Muscle of leg (tissue), 11 donors: Measurements from ENCODE around the gene GOLT1B. TPM values are rescaled to one million over a fixed set of nuclear protein-coding genes. Genes with fewer than 3 reads are reported as not detected.

Source experiments
- DNase-seq: peaks from one replicate; pipeline ENCODE4 v3.0.0; 2013
- H3K27ac ChIP-seq: one replicate; pipeline ENCODE4 v1.5.1; 2013; ENCODE audit warnings: mild to moderate bottlenecking, low read length, control low read depth
- H3K27me3 ChIP-seq: one replicate; pipeline ENCODE4 v1.6.1; 2013; ENCODE audit warnings: low read length; ENCODE audit not compliant: control insufficient read depth, insufficient read depth
- H3K36me3 ChIP-seq: one replicate; pipeline ENCODE4 v1.6.1; 2013; ENCODE audit warnings: low read length; ENCODE audit not compliant: control insufficient read depth, insufficient read depth
- H3K4me1 ChIP-seq: one replicate; pipeline ENCODE4 v1.6.1; 2013; ENCODE audit warnings: low read length; ENCODE audit not compliant: control insufficient read depth, insufficient read depth
- H3K4me3 ChIP-seq: one replicate; pipeline ENCODE4 v1.5.1; 2013; ENCODE audit warnings: low read length, control low read depth
- H3K9me3 ChIP-seq: replicated peaks from 2 replicates; pipeline ENCODE4 v1.6.1; 2013; ENCODE audit warnings: low read depth, low read length; ENCODE audit not compliant: control insufficient read depth
- WGBS: methylation state at CpG from one replicate; pipeline ENCODE4 v1.1.5; 2013; ENCODE audit warnings: missing lambda C conversion rate; ENCODE audit not compliant: insufficient coverage; 5-methylcytosine and 5-hydroxymethylcytosine counted together
- polyA plus RNA-seq, 8 donors: library from polyadenylated mRNA; unstranded; fragments of 120-200 nt; gene quantifications; one replicate each; pipeline versions ENCODE4 v1.2.1 to v1.2.3, GENCODE V29; 2013; ENCODE audit warnings: inconsistent platforms in 1 of 8, low replicate concordance in 1 of 8; ENCODE audit not compliant: insufficient read length in 8 of 8, insufficient read depth in 1 of 8
- total RNA-seq: library from RNA; stranded (reverse); fragments of 120-200 nt; gene quantifications from one replicate; pipeline ENCODE4 v1.2.4, GENCODE V29; 2013

Gene GOLT1B
- total and polyA plus RNA-seq, 9 donors = 29.3 to 50.4 (median 39.6) TPM

- Histone ChIP-seq H3K27ac (no peak overlapping the region), H3K9me3 (no peaks in the 10 kb centered on the region)
- no peak for DNase-seq
These were observed 38.2 kb downstream of the GOLT1B start for GRCh38 chr12:21539797-21540196.

GRCh38 chr12:21541773-21542172 lies 40.2 kb downstream of the GOLT1B start:
- Histone ChIP-seq H3K4me3 (no peak overlapping the region), H3K27ac (no peak overlapping the region), H3K27me3 (no peaks in the 10 kb centered on the region), H3K36me3 (no peaks in the 10 kb centered on the region), H3K9me3 (no peaks in the 10 kb centered on the region), H3K4me1 (peaks cover 9% of the 10 kb centered on the region)
- DNase-seq = no peak
- no CpG with 5 or more reads among the region's 6 CpGs for WGBS

More at GRCh38 chr12:21539797-21540196, 38.2 kb downstream of the GOLT1B start:
- Histone ChIP-seq H3K27me3 (no peaks in the 10 kb centered on the region), H3K36me3 (no peaks in the 10 kb centered on the region), H3K4me1 (peaks cover 9% of the 10 kb centered on the region), H3K4me3 (no peak overlapping the region)

- peak; percentile 27 for DNase-seq
These were observed 40.8 kb downstream of the GOLT1B start for GRCh38 chr12:21542403-21542802.

GRCh38 chr12:21543151-21543550 lies 41.6 kb downstream of the GOLT1B start:
- Histone ChIP-seq H3K4me3 (no peak overlapping the region), H3K4me1 (peaks cover 9% of the 10 kb centered on the region), H3K36me3 (no peaks in the 10 kb centered on the region), H3K9me3 (no peaks in the 10 kb centered on the region), H3K27ac (no peak overlapping the region), H3K27me3 (no peaks in the 10 kb centered on the region)
- DNase-seq = no peak

More at GRCh38 chr12:21542403-21542802, 40.8 kb downstream of the GOLT1B start:
- no peaks in the 10 kb centered on the region for H3K9me3 ChIP-seq
- H3K36me3 ChIP-seq = no peaks in the 10 kb centered on the region
- no peak overlapping the region for H3K4me3 ChIP-seq
- H3K4me1 ChIP-seq = peaks cover 9% of the 10 kb centered on the region
- 46% methylated on average over 4 of the region's 5 CpGs for WGBS
- H3K27me3 ChIP-seq = no peaks in the 10 kb centered on the region
- H3K27ac ChIP-seq = no peak overlapping the region

- H3K36me3 ChIP-seq = no peaks in the 10 kb centered on the region
- no peak overlapping the region for H3K27ac ChIP-seq
- no peaks in the 10 kb centered on the region for H3K27me3 ChIP-seq
- H3K9me3 ChIP-seq = no peaks in the 10 kb centered on the region
- no CpG with 5 or more reads among the region's 2 CpGs for WGBS
- peaks cover 9% of the 10 kb centered on the region for H3K4me1 ChIP-seq
- no peak for DNase-seq
- H3K4me3 ChIP-seq = no peak overlapping the region
These were observed 44.0 kb downstream of the GOLT1B start for GRCh38 chr12:21545557-21545956.

- DNase-seq = no peak
- no peaks in the 10 kb centered on the region for H3K9me3 ChIP-seq
- H3K4me1 ChIP-seq = peaks cover 10% of the 10 kb centered on the region
- H3K27ac ChIP-seq = no peak overlapping the region
- no peaks in the 10 kb centered on the region for H3K36me3 ChIP-seq
- no peak overlapping the region for H3K4me3 ChIP-seq
- no peaks in the 10 kb centered on the region for H3K27me3 ChIP-seq
- 0% methylated on average over 1 of the region's 1 CpG for whole genome bisulfite sequencing
These were observed 45.1 kb downstream of the GOLT1B start for GRCh38 chr12:21546716-21547115.

- DNase-seq = no peak
- Histone ChIP-seq H3K4me3 (no peak overlapping the region), H3K36me3 (no peaks in the 10 kb centered on the region), H3K9me3 (no peaks in the 10 kb centered on the region), H3K4me1 (peaks cover 11% of the 10 kb centered on the region), H3K27ac (no peak overlapping the region), H3K27me3 (no peaks in the 10 kb centered on the region)
- no CpG with 5 or more reads among the region's 1 CpG for WGBS
These were observed 45.8 kb downstream of the GOLT1B start for GRCh38 chr12:21547437-21547836.

GRCh38 chr12:21551841-21552465 lies 50.4 kb downstream of the GOLT1B start:
- DNase-seq = peak; percentile 96
- WGBS = no CpG with 5 or more reads among the region's 4 CpGs
- H3K27ac ChIP-seq = peak overlapping the region; percentile 92
- H3K27me3 ChIP-seq = no peaks in the 10 kb centered on the region
- H3K4me1 ChIP-seq = peaks cover 18% of the 10 kb centered on the region
- no peaks in the 10 kb centered on the region for H3K36me3 ChIP-seq
- H3K4me3 ChIP-seq = no peak overlapping the region
- H3K9me3 ChIP-seq = peaks cover 2% of the 10 kb centered on the region

GRCh38 chr12:21552635-21553328 lies 51.2 kb downstream of the GOLT1B start:
- no peak for DNase-seq
- WGBS = 78% methylated on average over 2 of the region's 6 CpGs
- Histone ChIP-seq H3K27me3 (no peaks in the 10 kb centered on the region), H3K27ac (peak overlapping the region; percentile 92), H3K4me3 (no peak overlapping the region), H3K36me3 (no peaks in the 10 kb centered on the region), H3K9me3 (peaks cover 2% of the 10 kb centered on the region), H3K4me1 (peaks cover 18% of the 10 kb centered on the region)

GRCh38 chr12:21553329-21553675 lies 51.7 kb downstream of the GOLT1B start:
- Histone ChIP-seq H3K4me1 (peaks cover 18% of the 10 kb centered on the region), H3K4me3 (no peak overlapping the region), H3K36me3 (no peaks in the 10 kb centered on the region), H3K27ac (peak overlapping the region; percentile 92), H3K9me3 (peaks cover 2% of the 10 kb centered on the region), H3K27me3 (no peaks in the 10 kb centered on the region)
- DNase-seq = peak; percentile 92
